ENCODE measurements around the gene DYNC1I1.

- TF ChIP-seq CTCF (IDR thresholded peaks at IDR 0.05; ENCODE audit: insufficient read depth, low read length, poor library complexity, severe bottlenecking) = no peak
- TF ChIP-seq EZH2phosphoT487 (conservative IDR thresholded peaks at IDR 0.05; ENCODE audit: low read length) = no peak
Observed at GRCh38 chr7:95776561-95777185, 4.3 kb downstream of the DYNC1I1 start.
